ENCODE measurements around the gene LARGE1.

LARGE1 gene

DNA sequence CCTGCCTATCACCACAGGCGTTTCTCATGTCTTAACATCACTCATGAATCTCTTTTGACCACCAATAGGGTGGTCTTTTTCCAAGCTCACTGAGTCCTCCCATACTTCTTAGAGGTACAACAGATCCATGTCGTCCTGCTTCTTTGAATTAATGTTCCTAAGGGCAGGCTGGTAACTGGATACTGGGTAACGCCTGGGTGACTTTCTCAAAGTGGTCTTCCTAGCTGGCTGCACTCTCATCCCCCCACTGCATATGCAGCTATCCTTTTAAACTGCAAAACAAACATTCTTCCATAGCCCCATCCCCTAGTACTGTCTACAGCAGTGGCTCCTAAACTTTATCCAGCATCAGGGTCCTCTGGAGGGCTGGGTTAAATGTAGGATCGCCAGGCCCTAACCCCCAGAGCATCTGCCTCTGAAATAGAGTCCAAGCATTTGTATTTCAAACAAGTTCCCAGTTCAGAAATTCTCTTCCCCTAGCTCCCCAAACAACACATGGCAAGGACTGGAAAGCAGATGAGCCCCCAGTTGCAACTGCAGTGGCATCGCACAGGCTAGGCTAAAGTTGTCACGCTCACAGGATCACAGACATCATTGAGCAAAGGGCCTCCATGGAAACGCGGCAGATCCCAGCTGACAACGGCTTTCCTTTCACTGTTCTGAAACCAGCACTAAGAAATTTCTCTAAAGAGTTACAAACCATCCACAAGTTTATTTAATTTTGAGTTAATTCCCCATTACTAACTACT, 204.9 kb downstream of the LARGE1 start:
- DNase-seq: no peak

DNA sequence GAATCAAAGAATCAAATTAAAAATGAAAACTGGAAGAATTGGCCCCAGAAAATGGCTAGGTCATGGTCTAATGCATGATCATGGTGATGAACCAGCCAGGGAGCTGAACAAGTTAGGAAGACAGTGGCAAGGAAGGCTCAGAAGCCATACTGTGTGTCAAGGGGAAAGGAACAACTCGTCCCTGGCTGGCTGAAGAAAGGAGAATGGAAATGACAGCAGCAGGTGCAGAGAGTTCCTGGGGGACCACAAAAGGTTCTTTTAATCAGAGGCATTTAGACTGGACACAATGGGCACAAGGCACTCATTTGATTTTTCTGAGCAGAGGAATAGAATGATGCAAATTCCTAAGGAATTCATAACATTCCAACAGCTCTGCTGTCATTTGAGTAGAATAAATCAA, 209.9 kb downstream of the LARGE1 start:
- DNase-seq: no peak

DNA sequence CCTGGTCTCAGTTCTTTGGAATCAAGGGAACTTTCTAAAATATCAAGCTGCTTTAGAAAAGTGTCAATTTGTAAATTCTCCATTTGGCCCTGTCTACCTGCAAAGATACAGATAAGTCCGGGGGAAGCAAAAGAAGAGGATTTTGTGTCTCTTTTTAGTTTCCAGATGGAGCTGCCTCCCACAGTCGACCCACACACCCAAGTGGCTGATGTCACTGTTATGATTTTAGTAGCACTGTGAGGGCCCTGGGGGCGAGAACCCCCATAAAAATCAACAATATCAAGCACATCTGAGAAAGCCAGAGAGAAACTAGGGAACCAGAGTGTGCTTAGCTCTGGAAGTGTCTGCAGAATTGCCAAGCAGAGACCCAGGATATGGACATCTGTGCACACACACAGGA, 212.7 kb downstream of the LARGE1 start:
- no peak for DNase-seq

DNA sequence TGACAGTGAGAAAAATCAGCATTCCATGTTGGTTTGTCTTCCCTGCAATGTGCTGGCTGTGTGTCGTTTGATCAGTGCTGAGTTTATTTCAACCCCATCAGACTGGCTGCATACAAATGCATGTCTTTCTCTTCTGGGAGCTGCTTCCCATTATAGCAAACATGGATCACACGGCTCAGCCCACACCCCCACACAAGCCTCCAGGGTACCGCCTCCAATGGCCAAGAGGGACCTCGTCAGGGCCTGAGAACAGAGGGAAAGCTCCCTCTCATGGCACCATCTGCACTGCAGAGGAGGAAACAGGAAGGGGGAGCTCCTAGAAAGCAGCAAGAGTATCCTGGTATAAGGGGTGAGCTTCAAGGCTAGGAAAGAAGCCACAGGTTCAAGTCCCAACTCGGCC, 214.2 kb downstream of the LARGE1 start:
- DNase-seq: no peak

DNA sequence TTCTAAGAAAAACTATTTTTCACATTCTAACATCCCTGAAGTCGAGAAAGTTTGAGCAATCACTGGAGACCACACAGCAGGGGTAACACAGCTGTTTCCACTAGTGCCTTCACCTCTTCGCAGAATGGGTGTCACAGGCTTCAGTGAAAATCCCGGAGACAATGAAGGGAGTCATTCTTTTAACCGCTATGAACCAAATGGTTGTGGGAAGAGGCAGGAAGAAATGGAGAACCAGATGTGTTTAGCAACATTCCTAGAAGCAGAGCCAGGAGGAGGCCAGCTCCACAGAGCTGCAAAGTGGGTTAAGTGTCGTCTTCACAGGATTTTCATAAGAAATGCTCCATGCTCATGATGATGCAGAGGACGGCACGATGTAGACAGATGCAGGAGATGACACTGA, 221.1 kb downstream of the LARGE1 start:
- DNase-seq: no peak

DNA sequence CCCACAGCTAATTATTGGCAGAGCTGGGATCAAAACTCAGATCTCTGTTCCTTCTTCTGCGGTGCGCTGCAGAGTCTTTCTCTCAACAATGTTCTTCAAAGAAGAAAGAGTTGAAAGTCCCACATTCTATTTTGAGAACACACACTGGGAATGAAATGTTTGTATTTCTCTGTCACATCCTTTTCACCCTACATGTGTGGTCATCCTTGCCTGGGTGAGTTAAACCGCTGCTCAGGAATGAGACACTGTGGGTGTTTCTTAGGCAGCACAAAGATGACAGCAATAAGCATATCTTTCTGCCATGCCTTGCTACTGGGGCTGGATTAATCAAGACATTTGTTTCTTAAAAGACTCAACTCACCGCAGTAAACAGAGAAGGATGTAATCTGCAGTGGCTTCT, 222.6 kb downstream of the LARGE1 start:
- no peak for DNase-seq

DNA sequence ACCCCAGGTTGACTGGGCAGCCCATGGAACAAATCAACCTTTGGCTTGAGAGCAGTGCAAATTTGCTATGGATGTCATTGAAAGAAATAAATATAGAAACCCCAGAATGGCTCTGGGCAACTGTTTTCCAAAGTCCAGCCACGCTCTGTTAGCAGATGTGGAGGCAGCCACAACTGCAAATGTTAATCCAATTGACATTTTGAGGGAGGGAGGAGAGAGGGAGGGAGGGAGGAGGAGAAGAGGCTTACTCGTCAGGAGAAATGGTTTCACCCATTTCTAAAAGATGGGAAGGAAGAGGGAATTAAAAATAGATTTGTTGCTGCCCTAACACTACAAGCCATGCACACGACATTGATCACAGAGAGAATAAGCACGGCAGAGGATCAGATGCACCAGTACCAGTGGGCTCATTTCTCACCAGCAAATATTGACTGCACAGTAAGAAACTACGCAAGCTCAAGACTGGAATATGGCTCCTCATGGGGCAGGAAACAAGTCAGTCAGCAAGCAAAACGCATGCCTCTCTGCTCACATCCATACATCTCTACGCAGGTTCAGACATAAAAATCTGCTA, 229.1 kb downstream of the LARGE1 start:
- DNase-seq: no peak

DNA sequence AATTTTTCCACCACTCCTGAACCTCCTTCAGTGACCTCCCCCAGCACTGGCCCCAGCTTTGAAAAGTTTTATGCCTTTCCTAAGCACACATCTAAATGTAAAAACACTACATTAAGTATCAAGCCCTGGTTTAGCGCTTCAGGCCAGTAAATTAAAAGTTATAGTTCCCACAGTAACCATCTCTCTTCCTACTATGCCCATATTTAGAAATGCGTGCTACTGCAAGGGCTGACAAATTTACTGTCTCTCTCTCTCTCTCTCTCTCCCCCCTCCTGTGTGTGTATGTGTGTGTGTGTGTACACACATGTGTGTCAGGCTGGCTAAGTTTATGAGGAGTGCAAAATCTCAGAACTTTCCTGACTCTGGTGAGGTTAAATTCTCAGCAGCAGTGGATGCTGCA, 231.4 kb downstream of the LARGE1 start:
- DNase-seq: no peak

DNA sequence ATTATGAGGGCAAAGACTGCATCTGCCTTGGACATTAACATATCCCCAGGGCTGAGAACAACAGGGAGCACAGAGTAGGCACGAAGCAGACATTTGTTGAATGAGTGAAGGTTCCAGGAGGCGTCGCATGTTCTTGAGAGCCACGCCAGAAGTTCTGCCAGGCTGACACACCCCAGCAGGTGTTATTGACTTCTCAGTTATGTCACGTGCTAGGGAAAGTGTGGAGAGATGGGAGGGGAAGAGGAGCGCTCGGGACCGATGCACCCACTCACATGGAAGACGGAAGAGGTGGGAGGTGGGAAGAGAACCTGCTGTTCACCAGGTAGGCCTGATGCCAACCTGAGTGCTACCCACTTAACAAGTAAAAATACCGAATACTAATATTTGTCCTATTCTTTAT, 232.8 kb downstream of the LARGE1 start:
- DNase-seq: no peak

DNA sequence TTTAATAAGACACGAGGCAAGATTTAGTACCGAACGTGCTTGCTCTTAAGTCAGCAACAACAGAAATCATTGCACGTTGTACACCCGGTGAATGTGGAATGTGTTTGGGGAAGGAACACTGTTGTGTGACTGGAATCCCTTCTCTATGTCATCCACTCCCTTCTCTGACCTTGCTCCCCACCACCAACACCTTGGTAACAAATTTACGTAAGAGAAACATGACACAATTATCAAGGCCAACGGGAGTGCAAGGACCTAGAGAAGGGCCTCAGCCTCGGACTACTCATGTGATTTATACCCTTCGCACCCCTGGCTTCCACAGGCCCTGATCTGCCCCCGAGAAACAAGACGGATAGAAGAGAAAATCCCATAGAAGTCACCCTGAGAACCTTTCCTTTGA, 236.2 kb downstream of the LARGE1 start:
- no peak for DNase-seq

DNA sequence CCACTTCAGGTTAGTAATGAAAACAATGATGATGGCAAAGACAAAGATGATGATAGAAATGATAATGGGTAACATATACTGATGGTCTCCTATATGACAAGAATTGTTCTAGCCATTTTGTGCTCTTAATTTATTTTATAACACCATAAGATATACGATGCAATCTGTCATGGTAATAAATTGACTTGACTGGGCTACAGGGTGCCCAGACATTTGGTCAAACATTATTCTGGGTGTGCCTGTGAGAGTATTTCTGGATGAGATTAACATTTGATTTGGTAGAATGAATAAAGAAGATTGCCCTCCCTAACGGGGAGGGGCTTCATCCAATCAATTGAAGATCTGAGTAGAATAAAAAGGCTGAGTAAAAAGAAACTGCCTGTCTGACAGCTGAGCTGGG, 237.3 kb downstream of the LARGE1 start:
- DNase-seq: no peak

DNA sequence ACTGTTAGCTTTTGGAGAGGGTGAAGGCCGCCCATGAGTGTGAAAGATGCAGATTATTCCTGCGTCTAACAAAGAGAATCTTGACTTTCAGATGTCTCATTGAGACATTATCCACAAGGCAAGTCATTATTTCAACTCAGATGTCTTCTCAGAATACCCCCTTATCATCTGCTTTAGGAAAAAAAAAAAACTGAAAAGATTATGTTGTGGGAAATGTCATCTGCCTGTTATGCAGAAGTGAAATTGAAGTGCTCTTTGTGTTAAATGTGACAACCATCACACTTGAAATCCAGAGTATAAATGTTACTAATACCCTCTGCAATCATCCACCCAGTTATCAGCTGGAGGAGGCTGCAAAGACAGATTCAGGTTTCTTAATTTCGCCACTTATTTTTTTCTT, 239.6 kb downstream of the LARGE1 start:
- DNase-seq: no peak

DNA sequence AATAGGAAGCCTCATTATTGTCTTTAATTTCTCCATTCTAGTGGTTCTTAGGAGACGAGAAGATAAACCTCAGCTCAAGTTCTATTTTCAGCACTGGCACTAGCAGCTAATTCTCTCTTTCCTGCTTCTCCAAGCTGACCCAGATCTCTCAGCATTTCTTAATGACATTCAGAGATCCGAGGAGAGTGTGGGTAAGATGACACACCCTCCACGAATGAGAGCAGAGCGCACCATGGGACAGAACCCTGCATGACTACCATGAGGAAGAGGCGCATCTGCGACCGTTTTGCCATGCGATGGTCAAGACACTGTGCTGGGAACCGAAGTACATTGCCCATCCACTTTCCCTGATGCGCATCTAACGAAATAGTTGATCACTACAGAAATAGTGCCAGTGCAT, 241.8 kb downstream of the LARGE1 start:
- no peak for DNase-seq

DNA sequence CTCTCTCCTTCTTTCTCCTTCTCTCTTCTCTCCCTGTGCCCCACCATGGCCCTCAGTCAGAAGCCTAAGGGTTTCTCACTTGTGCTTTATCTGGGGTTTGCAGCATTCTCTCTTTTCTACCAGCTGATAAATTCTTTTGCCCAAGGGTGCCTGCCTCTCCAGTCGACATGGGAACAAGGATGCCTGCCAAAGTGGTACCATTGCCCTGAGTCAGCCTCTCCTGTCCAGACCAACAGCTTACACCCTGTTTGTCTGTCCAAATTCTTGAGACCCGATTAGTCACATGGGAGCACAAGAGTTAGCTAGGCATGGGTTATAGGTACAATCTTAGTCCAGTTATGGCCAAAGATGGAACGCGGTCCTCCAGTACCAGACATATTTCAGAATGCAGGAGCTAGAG, 242.7 kb downstream of the LARGE1 start:
- DNase-seq: no peak

DNA sequence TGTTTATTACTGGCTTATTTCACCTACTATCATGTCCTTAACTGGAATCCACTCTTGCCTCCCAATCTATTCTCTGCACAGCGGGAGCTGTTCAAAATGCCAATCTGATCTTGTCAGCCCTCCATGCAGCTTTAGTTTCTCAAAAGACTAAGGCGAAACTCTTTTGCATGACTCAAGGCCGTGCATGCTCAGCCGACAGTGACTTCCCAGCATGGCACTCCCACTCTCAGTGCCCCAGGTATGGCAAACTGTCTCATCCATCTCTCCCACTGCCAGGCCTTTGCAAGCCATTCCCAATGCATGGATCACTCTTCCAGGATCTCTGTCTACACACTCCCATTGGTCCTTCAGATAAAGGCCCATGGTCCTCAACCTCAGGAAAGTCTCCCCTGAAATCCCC, 245.9 kb downstream of the LARGE1 start:
- DNase-seq: no peak

DNA sequence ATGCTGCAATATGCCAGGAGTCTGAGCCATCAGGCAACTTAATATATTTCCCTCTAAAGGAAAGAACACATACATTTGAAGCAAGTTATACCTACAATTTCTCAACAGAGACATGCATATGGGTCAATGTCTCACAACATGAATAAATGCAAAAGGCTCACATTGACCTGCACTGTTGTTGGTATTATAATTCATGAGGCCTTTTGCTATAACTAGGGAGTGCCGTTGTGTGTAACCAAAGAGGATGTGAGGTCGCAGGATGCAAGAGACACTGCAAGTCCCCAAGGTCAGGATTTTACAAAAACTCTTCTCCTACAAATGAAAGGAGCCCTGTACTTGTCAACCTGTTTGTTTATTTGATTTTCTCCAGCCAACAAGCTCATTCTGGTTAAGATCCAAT, 250.5 kb downstream of the LARGE1 start:
- no peak for DNase-seq

DNA sequence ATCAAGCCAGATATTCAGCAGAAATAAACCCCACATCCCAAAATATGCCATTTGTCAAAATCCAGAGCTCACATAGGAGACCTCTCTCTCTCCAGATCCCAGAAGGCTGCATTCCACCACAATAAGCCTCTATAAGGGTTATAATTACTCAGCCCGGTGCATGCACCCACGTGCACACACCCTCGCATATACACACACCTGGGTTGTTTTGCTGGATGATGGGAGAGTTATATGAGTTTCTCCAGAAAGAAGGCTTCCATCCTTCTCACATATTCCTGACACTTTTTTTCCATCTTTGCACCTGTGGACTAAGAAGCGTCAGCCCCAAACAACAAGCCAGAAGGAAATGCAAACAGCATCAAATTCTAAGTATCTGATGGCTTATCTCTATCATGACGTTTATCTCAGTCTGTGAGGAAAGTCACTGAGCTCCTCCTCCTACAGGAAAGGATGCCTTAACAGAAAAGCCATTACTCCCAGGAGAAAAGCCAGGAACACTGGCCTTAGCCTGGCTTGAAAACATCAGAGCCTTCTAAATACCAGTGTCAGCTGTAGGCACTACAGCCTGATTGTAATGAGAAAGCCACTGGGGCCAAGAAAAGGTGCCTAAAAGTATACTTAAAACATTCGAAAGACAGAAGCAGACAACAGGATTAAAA, 253.2 kb downstream of the LARGE1 start:
- DNase-seq: no peak

DNA sequence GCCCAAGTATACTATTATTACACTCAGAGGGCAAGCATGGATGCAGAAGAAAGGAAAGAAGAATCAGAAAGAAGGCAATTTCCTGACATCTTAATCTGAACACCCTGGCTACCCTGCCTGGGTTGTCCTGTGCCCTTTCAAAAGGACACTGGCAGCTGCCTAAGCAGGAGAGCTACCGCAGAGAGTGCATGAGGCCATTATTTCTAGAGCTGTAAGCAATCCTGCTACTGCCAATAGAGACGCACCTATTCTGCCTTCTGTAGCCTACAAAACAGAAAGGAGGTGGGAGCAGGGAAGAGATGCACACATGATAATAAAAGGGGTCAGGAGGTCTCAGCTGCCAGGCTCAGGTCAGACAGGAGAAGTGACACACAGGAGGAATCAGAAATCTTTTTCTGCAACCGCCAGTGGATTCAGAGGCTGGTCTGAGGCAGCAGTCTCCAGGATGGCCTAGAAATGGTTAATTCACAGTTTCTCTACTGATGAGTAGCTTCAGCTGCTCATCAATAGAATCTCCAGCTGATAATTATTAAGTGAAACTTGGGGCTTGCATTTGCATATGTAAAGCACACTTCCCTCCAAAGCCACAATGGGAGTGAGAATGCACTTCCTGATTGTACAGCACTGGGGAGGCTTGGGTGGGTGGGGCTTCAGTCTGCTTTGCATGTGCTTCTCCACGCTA, 253.9 kb downstream of the LARGE1 start:
- no peak for DNase-seq

DNA sequence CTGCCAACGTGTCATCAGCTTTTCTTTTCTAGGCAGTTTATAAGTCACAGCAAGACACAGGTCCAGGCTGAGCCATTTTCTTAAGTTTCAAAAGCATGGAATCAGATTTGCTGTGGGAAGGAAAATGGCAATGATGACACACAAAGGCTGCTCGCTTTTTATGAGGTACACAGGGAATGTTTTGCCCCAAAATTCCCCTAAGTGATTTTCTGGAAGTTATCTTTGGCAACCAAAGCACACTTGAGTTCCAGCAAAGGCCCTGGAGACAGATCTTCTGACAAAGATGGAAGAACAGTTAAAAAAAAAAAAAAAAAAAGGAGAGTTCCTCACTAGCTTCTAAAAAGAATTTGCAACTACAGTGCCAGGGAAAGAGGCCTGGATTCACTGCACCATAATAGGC, 260.8 kb downstream of the LARGE1 start:
- DNase-seq: no peak

DNA sequence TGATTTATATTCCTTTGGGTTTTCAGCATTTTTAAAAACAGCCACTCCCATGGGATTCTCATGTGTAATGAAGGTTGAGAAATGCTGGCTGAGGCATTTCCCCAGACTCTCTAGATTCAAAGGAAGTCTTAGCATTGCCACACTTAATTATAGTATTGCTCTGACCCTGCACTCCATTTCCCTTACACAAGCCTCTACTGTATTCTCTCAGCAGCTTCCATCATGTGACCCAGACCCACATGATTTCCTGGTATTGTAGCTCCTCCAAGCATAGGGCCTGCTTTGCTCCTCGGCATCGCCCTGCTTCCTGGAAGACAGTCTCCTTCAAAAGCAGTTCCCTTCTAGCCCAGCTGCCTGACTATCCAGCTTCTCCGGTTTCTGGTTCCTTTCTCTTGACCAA, 261.5 kb downstream of the LARGE1 start:
- no peak for DNase-seq

DNA sequence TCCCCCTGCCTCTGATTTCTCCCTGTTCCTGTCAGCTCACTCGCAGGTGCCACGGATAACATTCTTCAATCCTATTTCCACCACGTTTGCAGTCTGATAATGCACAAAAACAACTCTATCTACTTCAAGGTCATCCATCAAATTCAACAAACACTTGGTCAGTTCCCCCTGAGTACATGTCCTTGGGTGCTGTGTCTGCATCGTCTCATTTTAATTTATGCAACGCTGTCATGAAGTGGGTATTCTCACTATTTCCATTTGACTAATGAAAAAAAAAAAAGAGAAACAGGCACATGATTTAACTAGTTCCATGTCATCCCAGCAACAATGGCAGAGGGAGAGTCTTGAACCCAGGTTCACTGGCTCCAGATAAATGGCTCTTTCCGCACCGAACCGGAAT, 262.6 kb downstream of the LARGE1 start:
- no peak for DNase-seq

DNA sequence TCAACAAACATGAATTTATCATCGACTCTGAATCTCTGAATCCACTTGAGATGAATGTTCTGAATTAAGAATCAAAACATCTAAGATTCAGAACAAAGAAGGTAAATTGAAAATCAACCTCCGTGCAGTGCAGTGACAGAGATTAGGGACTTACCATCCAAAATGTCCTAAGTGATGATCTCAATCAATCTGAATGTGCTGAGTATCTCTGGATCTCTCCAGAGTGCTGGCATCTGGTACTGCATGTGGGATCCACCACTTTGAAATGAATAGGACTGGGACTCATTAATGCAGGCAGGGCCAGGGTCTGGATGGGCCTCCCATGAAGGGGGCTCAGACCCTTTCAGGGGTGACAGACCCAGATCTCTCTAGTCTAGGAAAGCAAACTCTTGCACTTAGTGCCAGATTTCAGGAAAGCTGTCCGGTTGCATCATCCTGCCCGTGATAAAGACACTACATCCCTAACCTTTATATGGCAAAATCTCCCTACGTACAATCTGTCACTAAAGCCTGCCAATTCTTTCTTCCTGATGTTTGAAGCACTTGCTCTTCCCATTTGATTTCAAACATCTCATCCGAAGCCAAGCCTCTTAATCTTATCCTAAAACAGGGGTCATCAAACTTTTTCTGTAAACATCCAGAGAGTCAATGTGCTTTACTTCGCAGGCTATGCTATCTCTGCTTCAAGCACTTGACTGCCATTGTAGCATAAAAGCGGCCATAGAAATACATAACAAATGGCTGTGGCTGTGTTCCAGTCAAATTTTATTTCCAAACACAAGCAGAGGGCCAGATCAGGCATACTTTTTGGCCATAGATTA, 263.3 kb downstream of the LARGE1 start:
- DNase-seq: no peak
